IMR-90 (cell line): ENCODE measurements around the gene GNG7. TPM values are rescaled to one million over a fixed set of nuclear protein-coding genes. Genes with fewer than 3 reads are reported as not detected.

Source experiments
- ATAC-seq: fragments of 200-7000 bp; cut with Tn5 transposase; 2 replicates; pipeline ENCODE4 v1.9.1; 2020; ENCODE audit warnings: low read depth, mild to moderate bottlenecking, moderate library complexity
- BruUV-seq: library from RNA; stranded (reverse); fragments of 400-500 nt; replicated peaks from 2 replicates; lab custom pipeline; 2021; lab: Mats Ljungman, UMichigan
- CTCF ChIA-PET: fragments of 300-600 bp; formaldehyde crosslinking; extraction: SDS; loops from one replicate; lab custom pipeline; 2021; ENCODE audit warnings: antibody characterized with exemption; lab: Yijun Ruan, JAX
- POLR2A ChIA-PET: fragments of 300-600 bp; sonication (Branson Sonifier 250); formaldehyde crosslinking; loops from one replicate; lab custom pipeline; 2022; ENCODE audit warnings: antibody characterized with exemption; ENCODE audit not compliant: unreplicated experiment; lab: Charles Lee
- DNase-seq: peaks from one replicate; pipeline ENCODE4 v3.0.0; 2013
- H2AFZ ChIP-seq: replicated peaks from 2 replicates; pipeline ENCODE3; 2013; ENCODE audit warnings: low read length, mild to moderate bottlenecking; ENCODE audit not compliant: poor library complexity
- H2AK5ac ChIP-seq: 2 replicates; pipeline ENCODE4 v1.6.1; 2013; ENCODE audit warnings: low read depth, low read length, inconsistent platforms
- H2AK9ac ChIP-seq: replicated peaks from 2 replicates; pipeline ENCODE3; 2013; ENCODE audit warnings: mild to moderate bottlenecking, low read depth, low read length, moderate library complexity; ENCODE audit not compliant: poor library complexity
- H2BK120ac ChIP-seq: 2 replicates; pipeline ENCODE4 v1.6.1; 2013; ENCODE audit warnings: low read depth, low read length, inconsistent platforms
- H2BK15ac ChIP-seq: 3 replicates; pipeline ENCODE4 v1.6.1; 2013; ENCODE audit warnings: low read depth, low read length, inconsistent platforms
- H2BK20ac ChIP-seq: 2 replicates; pipeline ENCODE4 v1.6.1; 2013; ENCODE audit warnings: low read depth, mild to moderate bottlenecking, inconsistent platforms, low read length, moderate library complexity
- H2BK5ac ChIP-seq: 2 replicates; pipeline ENCODE4 v1.6.1; 2013; ENCODE audit warnings: mild to moderate bottlenecking, low read depth, low read length, inconsistent platforms; ENCODE audit not compliant: poor library complexity, severe bottlenecking
- H3K14ac ChIP-seq: replicated peaks from 2 replicates; pipeline ENCODE4 v1.6.1; 2013; ENCODE audit warnings: low read depth, low read length, inconsistent platforms
- H3K18ac ChIP-seq: 2 replicates; pipeline ENCODE4 v1.6.1; 2013; ENCODE audit warnings: low read depth, low read length, control low read depth
- H3K23ac ChIP-seq: 2 replicates; pipeline ENCODE4 v1.6.1; 2013; ENCODE audit warnings: low read depth, low read length, inconsistent platforms
- H3K27ac ChIP-seq: 2 replicates; pipeline ENCODE4 v1.5.1; 2013; ENCODE audit warnings: mild to moderate bottlenecking, control low read depth, low read length; ENCODE audit not compliant: insufficient read depth
- H3K27me3 ChIP-seq: 2 replicates; pipeline ENCODE4 v1.6.1; 2013; ENCODE audit warnings: low read length; ENCODE audit not compliant: control insufficient read depth, insufficient read depth
- H3K36me3 ChIP-seq: 2 replicates; pipeline ENCODE4 v1.6.1; 2013; ENCODE audit warnings: low read length, mixed read lengths; ENCODE audit not compliant: control insufficient read depth, insufficient read depth
- H3K4ac ChIP-seq: 2 replicates; pipeline ENCODE4 v1.6.1; 2013; ENCODE audit warnings: low read depth, low read length, inconsistent platforms
- H3K4me1 ChIP-seq: 2 replicates; pipeline ENCODE4 v1.6.1; 2013; ENCODE audit warnings: low read length, mixed read lengths; ENCODE audit not compliant: control insufficient read depth, insufficient read depth
- H3K4me2 ChIP-seq: 2 replicates; pipeline ENCODE4 v1.6.1; 2013; ENCODE audit warnings: low read depth, mild to moderate bottlenecking, control low read depth, low read length, moderate library complexity
- H3K4me3 ChIP-seq: 2 replicates; pipeline ENCODE4 v1.5.1; 2013; ENCODE audit warnings: low read depth, mild to moderate bottlenecking, control low read depth, low read length, moderate library complexity; ENCODE audit not compliant: insufficient read depth
- H3K56ac ChIP-seq: 2 replicates; pipeline ENCODE4 v1.6.1; 2013; ENCODE audit warnings: low read length, inconsistent platforms; ENCODE audit not compliant: insufficient read depth; ENCODE audit errors: extremely low read depth
- H3K79me1 ChIP-seq, 2 experiments: 2 replicates each; pipeline ENCODE4 v1.6.1; 2013; ENCODE audit warnings: low read length in 2 of 2, inconsistent platforms in 1 of 2, low read depth in 1 of 2
- H3K9ac ChIP-seq: 2 replicates; pipeline ENCODE4 v1.6.1; 2013; ENCODE audit warnings: low read depth, low read length, control low read depth
- H3K9me1 ChIP-seq: 2 replicates; pipeline ENCODE4 v1.6.1; 2013; ENCODE audit warnings: low read length, inconsistent platforms; ENCODE audit not compliant: insufficient read depth
- H3K9me3 ChIP-seq: 2 replicates; pipeline ENCODE4 v1.6.1; 2013; ENCODE audit warnings: low read length; ENCODE audit not compliant: control insufficient read depth, insufficient read depth
- H4K20me1 ChIP-seq: 2 replicates; pipeline ENCODE4 v1.6.1; 2013; ENCODE audit warnings: low read length, inconsistent platforms; ENCODE audit not compliant: insufficient read depth
- H4K5ac ChIP-seq: 2 replicates; pipeline ENCODE4 v1.6.1; 2013; ENCODE audit warnings: mild to moderate bottlenecking, low read depth, low read length, control low read depth
- H4K8ac ChIP-seq, 2 experiments: 2 replicates each; pipeline ENCODE4 v1.6.1; 2013; ENCODE audit warnings: low read depth in 2 of 2, low read length in 2 of 2, control low read depth in 1 of 2, inconsistent platforms in 1 of 2
- H4K91ac ChIP-seq: 2 replicates; pipeline ENCODE4 v1.6.1; 2013; ENCODE audit warnings: low read depth, low read length, inconsistent platforms; ENCODE audit not compliant: insufficient read depth
- RFX5 ChIP-seq: IDR thresholded peaks from 2 replicates; pipeline ENCODE4 v1.8.0; 2012; ENCODE audit warnings: low read depth, mild to moderate bottlenecking, low read length, moderate library complexity
- WGBS, 2 experiments: methylation state at CpG; one replicate each; pipeline versions ENCODE4 v1.1.5 to v1.1.7; 2013; ENCODE audit warnings: missing lambda C conversion rate in 2 of 2; ENCODE audit not compliant: insufficient read length in 1 of 2; ENCODE audit errors: extremely low coverage in 2 of 2; 5-methylcytosine and 5-hydroxymethylcytosine counted together
- dilution Hi-C: fragments of 300-500 bp; cut with HindIII; formaldehyde crosslinking; loops from one replicate; pipeline ENCODE4 v1.14.3; 2018; ENCODE audit warnings: low sequenced_read_pairs; ENCODE audit not compliant: unreplicated experiment
- in situ Hi-C: fragments of 300-500 bp; cut with MboI; formaldehyde crosslinking; loops from 3 replicates; pipeline ENCODE4 v1.14.3; 2019; ENCODE audit warnings: low sequenced_read_pairs, inconsistent platforms, mixed read lengths
- intact Hi-C: fragments of 100-400 bp; cut with micrococcal nuclease; formaldehyde crosslinking; loops from 2 replicates; pipeline ENCODE4 v1.10.0; 2022
- polyA plus RNA-seq, 3 experiments: library from polyadenylated mRNA; depleted of rRNA; stranded (reverse); fragments of >200 nt; gene quantifications; 2 replicates each; pipeline ENCODE4 v1.2.3, GENCODE V29; 2012; ENCODE audit warnings: low replicate concordance in 1 of 3
- total RNA-seq: library from RNA; depleted of rRNA; stranded (reverse); fragments of >200 nt; gene quantifications from 2 replicates; pipeline ENCODE4 v1.2.3, GENCODE V29; 2012

Gene GNG7
- total and polyA plus RNA-seq, 2 of the 4 experiments (the other 2 are of a cell fraction): under 0.01 to 0.21 TPM

DNA sequence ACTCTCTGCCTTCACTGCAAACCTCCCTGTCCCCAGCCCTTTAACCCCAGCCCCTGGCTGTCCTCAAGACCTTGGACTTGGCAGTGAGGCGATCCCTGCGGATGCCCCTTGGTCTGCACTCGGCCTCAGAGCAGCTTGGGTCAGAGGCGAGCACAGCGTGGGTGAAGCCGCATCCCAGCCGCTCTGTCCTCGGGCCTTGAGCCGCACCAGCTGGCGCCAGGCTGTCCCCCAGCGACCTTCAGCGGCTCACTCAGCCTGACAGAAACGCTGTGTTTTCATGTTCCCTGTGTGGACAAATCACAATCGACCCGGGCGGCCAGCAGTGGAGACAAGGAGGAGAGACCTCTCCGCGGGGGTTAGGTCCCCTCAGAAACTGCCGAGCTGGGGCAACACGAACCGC is 52.0 kb downstream of the GNG7 start:
- H3K4me3 ChIP-seq: no peak overlapping the region
- DNase-seq (no peak), ATAC-seq (peak; percentile 55)
- no peak overlapping the region for H2BK20ac ChIP-seq
- no peak overlapping the region for H3K27ac ChIP-seq
- no peak overlapping the region for H2BK15ac ChIP-seq
- no peaks in the 10 kb centered on the region for H3K9me1 ChIP-seq
- peaks cover 2% of the 10 kb centered on the region; the same call in 1 of the 2 replicates for H3K4me1 ChIP-seq
- peaks cover 37% of the 10 kb centered on the region for H3K27me3 ChIP-seq
- H2AFZ ChIP-seq: no peak overlapping the region
- intact Hi-C loops: no loop called here
- in situ Hi-C loops: no loop called here
- ChIA-PET POLR2A (no interaction called here), CTCF (no interaction called here)
- H3K14ac ChIP-seq: no peak overlapping the region
- H2BK120ac ChIP-seq: no peak overlapping the region
- no peak overlapping the region for H3K9ac ChIP-seq
- H4K91ac ChIP-seq: no peak overlapping the region
- no peak overlapping the region for H3K56ac ChIP-seq
- H3K9me3 ChIP-seq: no peaks in the 10 kb centered on the region
- H4K8ac ChIP-seq: no peak overlapping the region
- H2AK5ac ChIP-seq: no peak overlapping the region
- no peaks in the 10 kb centered on the region for H4K20me1 ChIP-seq
- TF ChIP-seq RFX5: no peak
- no peak overlapping the region for H2BK5ac ChIP-seq
- 37% methylated on average over 11 of the region's 21 CpGs; no CpG with 5 or more reads in 1 of the 2 experiments for WGBS, 2 experiments
- no peak overlapping the region for H2AK9ac ChIP-seq
- no peak overlapping the region for H4K5ac ChIP-seq
- H3K4me2 ChIP-seq: no peak overlapping the region
- no peaks in the 10 kb centered on the region for H3K79me1 ChIP-seq
- no peak overlapping the region for H3K18ac ChIP-seq
- no peak overlapping the region for H3K4ac ChIP-seq
- dilution Hi-C loops: no loop called here
- H3K23ac ChIP-seq: no peak overlapping the region
- no TSS peak for BruUV-seq
- no peaks in the 10 kb centered on the region for H3K36me3 ChIP-seq
